HepG2 (cell line): ENCODE measurements around the gene SMYD5. TPM values are rescaled to one million over a fixed set of nuclear protein-coding genes. Genes with fewer than 3 reads are reported as not detected.
A peak's percentile ranks its signal among the peaks of the same experiment; 100 is the strongest.

Experiments
- ARNTL ChIP-seq: sonication (generic); formaldehyde crosslinking; IDR thresholded peaks from 2 replicates; pipeline ENCODE4 v1.4.0; 2020; ENCODE audit warnings: mild to moderate bottlenecking, missing genetic modification reagents
- GMEB1 ChIP-seq: sonication (generic); formaldehyde crosslinking; IDR thresholded peaks from 2 replicates; pipeline ENCODE4 v1.5.1; 2020; ENCODE audit warnings: missing genetic modification reagents, mild to moderate bottlenecking, borderline replicate concordance
- KLF11 ChIP-seq: IDR thresholded peaks from 2 replicates; pipeline ENCODE4 v1.6.1; 2016; ENCODE audit warnings: missing compliant biosample characterization
- MED13 ChIP-seq: sonication (generic); formaldehyde crosslinking; IDR thresholded peaks from 2 replicates; pipeline ENCODE4 v1.5.0; 2020; ENCODE audit warnings: missing genetic modification reagents
- NR0B2 ChIP-seq: sonication (generic); formaldehyde crosslinking; IDR thresholded peaks from 2 replicates; pipeline ENCODE4 v1.4.0; 2020; ENCODE audit warnings: mild to moderate bottlenecking, missing genetic modification reagents
- RARA ChIP-seq: IDR thresholded peaks from 2 replicates; pipeline ENCODE4 v1.6.1; 2016; ENCODE audit warnings: missing genetic modification reagents, missing compliant biosample characterization
- SKIL ChIP-seq: sonication (generic); formaldehyde crosslinking; IDR thresholded peaks from 2 replicates; pipeline ENCODE4 v1.8.0; 2022; ENCODE audit warnings: missing genetic modification reagents, mild to moderate bottlenecking, moderate library complexity, borderline replicate concordance
- TAF1 ChIP-seq: sonication (generic); formaldehyde crosslinking; IDR thresholded peaks from 2 replicates; pipeline ENCODE4 v1.4.0; 2020; ENCODE audit warnings: missing genetic modification reagents
- TCF7L2 ChIP-seq: IDR thresholded peaks from 2 replicates; pipeline ENCODE4 v1.6.1; 2011; ENCODE audit warnings: mild to moderate bottlenecking, low read depth, low read length, moderate library complexity
- THAP9 ChIP-seq: sonication (generic); formaldehyde crosslinking; IDR thresholded peaks from 2 replicates; pipeline ENCODE4; 2020; ENCODE audit warnings: missing genetic modification reagents, mild to moderate bottlenecking, borderline replicate concordance
- TP53 ChIP-seq: sonication (generic); formaldehyde crosslinking; conservative IDR thresholded peaks from 2 replicates; pipeline ENCODE4 v1.4.0; 2020; ENCODE audit warnings: missing genetic modification reagents
- ZBTB25 ChIP-seq: IDR thresholded peaks from 2 replicates; pipeline ENCODE4 v1.6.1; 2018; ENCODE audit warnings: missing genetic modification reagents
- ZNF12 ChIP-seq: sonication (generic); formaldehyde crosslinking; IDR thresholded peaks from 2 replicates; pipeline ENCODE4 v1.5.0; 2020; ENCODE audit warnings: missing genetic modification reagents
- ZNF225 ChIP-seq: sonication (generic); formaldehyde crosslinking; IDR thresholded peaks from 2 replicates; pipeline ENCODE4 v1.4.0; 2020; ENCODE audit warnings: mild to moderate bottlenecking, missing genetic modification reagents
- ZNF282 ChIP-seq: fragments of 450-650 bp; IDR thresholded peaks from 2 replicates; pipeline ENCODE4 v1.6.1; 2018; ENCODE audit not compliant: partially characterized antibody
- ZNF44 ChIP-seq: sonication (generic); formaldehyde crosslinking; IDR thresholded peaks from 2 replicates; pipeline ENCODE4 v1.5.1; 2020; ENCODE audit warnings: mild to moderate bottlenecking, missing genetic modification reagents
- ZNF503 ChIP-seq: sonication (generic); formaldehyde crosslinking; IDR thresholded peaks from 2 replicates; pipeline ENCODE4 v1.4.0; 2020; ENCODE audit warnings: missing genetic modification reagents
- ZNF891 ChIP-seq: sonication (generic); formaldehyde crosslinking; IDR thresholded peaks from 2 replicates; pipeline ENCODE4 v1.5.0; 2020; ENCODE audit warnings: mild to moderate bottlenecking, missing genetic modification reagents
- polyA plus RNA-seq, 8 experiments: library from polyadenylated mRNA; depleted of rRNA in 3 of 8; stranded (reverse) in 7 of 8; unstranded in 1 of 8; fragments of >200 nt; fragmentation: Illumina TruSeq in 4 of 8; extraction: Trizol in 4 of 8; gene quantifications; 2 replicates each; pipeline versions ENCODE4 v1.2.1 to v1.2.3, GENCODE V29; 2011 to 2016; ENCODE audit warnings: low read depth in 4 of 8, missing spikeins in 1 of 8, mixed read lengths in 1 of 8; ENCODE audit not compliant: insufficient read depth in 1 of 8
- total RNA-seq, 5 experiments: library from RNA; depleted of rRNA; stranded (reverse); fragments of >200 nt; fragmentation: Illumina TruSeq; extraction: Trizol; gene quantifications; 2 replicates each; pipeline ENCODE4 v1.2.3, GENCODE V29; 2016; ENCODE audit warnings: low read depth in 1 of 5

The SMYD5 gene
- total and polyA plus RNA-seq, 2 of the 13 experiments (the other 11 are each of a cell fraction or from before 2014, with no cell fraction given): 55.8 to 70.4 TPM

GRCh38 chr2:73233932-73234832 is 20.1 kb downstream of the SMYD5 start, which contains the start of gene CCT7 (continued):
- TF ChIP-seq THAP9 (peak; percentile 89), TCF7L2 (no peak), ZNF503 (CRISPR knock-in tag) (peak; percentile 64; the same call in 1 of the 2 replicates), SKIL (CRISPR knock-in tag) (peak; percentile 23; the same call in 1 of the 2 replicates), ARNTL (CRISPR knock-in tag) (peak; percentile 77), ZNF891 (CRISPR knock-in tag) (peak; percentile 79; the same call in 1 of the 2 replicates), KLF11 (CRISPR knock-in tag) (peak; percentile 84; the same call in 1 of the 2 replicates), GMEB1 (CRISPR knock-in tag) (peak; percentile 77; the same call in 1 of the 2 replicates), TAF1 (CRISPR knock-in tag) (peak; percentile 99), NR0B2 (CRISPR knock-in tag) (peak; percentile 33; the same call in 1 of the 2 replicates), MED13 (CRISPR knock-in tag) (peak; percentile 78; the same call in 1 of the 2 replicates), ZNF44 (peak; percentile 84), RARA (peak; percentile 43; the same call in 1 of the 2 replicates), ZNF225 (peak; percentile 86; the same call in 1 of the 2 replicates), TP53 (CRISPR knock-in tag) (peak; percentile 88), ZNF282 (no peak), ZNF12 (CRISPR knock-in tag) (peak; percentile 77), ZBTB25 (peak; percentile 93; the same call in 1 of the 2 replicates)
